HG02943 (cell line): ENCODE data around the gene IL11.

Source experiments
- ATAC-seq: cut with Tn5 transposase; IDR thresholded peaks from one replicate; pipeline ENCODE4 v1.9.1; 2021; ENCODE audit warnings: mild to moderate bottlenecking, low read depth, moderate library complexity; ENCODE audit not compliant: unreplicated experiment

Gene IL11

GRCh38 chr19:55353803-55354697 lies 16.2 kb downstream of the IL11 start:
- no peak for ATAC-seq

DNA sequence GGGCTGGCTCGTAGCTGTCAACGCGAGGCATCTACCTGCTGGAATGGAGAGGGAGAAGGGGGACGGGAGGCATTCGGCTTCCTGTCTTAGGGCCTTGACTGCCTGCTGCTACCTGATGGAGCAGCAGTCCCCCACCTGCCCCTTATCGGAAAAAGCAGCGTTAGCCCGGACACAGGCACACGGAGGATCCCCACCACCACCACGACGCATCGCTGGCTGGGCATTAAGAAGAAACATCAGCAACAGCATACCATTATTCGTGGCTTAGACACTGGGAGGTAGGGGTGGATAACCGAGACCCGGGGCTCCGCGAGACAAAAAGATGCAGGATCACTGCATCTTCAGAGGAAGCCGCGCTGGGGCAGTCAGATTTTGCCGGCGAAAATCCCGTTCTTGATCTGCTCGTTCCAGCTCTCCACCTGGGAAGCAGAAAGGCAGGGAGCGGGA lies 16.9 kb downstream of the IL11 start:
- no peak for ATAC-seq

DNA sequence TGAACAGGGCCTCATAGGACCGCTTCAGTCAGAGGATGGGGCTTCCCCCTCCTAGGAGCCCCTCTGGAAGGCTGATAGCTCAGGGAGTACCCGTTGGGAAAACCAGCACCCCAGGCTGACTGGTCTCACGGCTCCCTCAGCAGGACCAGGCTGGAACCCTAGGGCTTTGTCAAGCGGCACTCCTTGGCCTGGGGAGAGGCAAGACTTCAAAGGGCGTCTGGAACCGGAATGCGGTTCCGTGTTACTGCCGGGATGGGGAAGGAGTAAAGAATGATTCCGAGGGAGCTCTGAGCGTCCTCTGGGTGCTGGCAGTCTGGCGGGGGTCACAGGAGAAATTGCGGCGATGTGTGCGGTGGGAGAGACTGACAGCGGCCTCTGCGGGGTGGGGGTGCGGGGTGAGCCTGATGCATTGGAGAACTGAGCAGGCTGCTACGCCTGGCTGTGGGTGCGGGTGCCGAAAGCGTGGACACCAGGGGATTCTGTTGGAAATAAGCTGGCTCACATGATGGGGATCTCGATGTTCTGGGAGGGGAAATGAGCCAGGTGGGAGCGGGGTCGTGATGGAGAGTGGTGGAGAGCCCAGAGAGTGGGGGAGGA lies 17.6 kb downstream of the IL11 start:
- ATAC-seq, result no peak

DNA sequence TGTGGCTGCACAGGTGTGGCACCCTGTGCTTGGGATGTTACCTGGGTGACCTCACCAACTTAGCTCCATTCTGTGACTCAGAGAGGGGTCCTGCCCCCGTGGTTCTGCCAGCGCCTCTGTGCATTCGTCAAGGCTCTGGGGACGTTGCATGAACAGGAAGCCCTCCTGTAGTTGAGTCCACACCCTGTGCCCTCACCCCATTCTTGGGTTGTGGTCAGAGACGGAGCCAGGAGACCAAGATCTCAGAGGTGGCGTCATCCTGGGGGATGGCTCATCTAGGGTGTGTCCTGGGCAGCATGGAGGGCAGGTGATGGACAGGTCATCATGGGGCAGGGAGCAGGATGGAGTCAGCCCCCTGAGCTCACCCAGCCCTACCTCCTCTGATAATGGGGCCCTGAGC lies 18.2 kb downstream of the IL11 start:
- ATAC-seq, result no peak

DNA sequence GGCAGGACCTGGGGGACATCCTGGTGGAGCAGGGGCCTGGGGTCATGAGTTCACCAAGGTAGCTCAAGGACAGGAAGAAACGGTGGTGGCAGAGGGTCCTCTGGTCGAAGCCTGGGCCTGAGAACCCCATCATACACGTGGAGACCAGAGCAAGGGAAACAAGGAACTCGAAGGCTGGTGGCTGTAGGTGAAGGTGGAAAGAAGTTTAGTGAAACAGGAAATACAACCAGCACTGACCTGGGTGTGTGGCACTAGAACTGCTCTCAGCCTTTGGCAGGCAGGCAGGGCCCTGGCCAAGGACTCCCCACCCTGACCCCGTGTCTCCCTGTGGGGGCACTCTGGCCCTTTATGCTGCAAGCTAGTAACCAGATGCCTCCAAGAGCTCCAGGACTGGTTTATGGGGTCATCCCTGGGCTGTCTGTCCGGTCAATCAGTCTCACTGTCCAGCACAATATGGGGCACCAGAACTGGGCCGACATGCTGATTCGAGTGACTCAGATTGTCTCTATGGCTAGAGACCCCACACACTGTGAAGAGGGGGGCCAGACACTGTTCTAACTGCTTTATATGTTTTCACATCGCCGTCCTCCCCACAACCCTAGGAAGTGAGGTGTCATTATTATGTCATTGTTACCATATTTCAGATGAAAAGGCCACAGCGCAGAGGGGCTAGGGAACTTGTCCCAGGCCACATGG lies 19.5 kb downstream of the IL11 start:
- no peak for ATAC-seq

DNA sequence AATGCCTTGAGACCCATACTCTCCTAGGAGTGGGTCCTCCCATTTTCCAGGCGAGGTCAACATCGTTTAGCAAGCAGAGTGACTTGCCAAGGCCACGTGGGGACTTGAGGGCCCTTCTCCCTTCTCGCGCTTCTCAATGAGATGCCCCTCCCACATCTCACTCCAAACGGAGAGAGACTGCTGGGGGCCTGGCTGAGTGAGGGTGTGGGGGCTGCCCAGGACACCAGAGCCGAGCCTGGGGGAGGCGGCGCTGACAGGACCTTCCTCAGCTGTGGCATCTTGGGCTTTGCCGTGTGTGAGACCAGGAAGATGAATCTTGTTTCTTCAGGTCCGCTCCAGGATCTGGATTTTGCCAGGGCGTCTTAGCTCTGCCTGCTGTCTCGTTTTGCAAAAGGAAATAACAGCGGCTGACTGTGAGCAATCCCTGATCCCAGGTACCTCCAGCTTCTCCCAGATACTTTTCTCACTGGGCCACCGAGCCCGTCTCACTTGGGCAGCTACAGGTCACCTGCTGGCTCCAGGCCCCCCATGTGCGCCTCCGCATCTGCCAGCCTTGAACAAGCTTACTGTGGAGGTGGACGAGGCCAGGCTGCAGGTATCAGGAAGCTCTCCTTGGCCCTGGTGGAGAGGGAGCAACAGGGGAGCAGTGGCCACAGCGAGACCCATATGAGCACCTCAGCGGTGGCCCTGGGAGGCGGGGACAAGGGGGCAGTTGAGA lies 21.8 kb downstream of the IL11 start:
- no peak for ATAC-seq

GRCh38 chr19:55347442-55348009 lies 22.7 kb downstream of the IL11 start:
- ATAC-seq, result no peak

- ATAC-seq, result no peak
Measured at GRCh38 chr19:55346725-55347441, 23.4 kb downstream of the IL11 start.

- ATAC-seq, result no peak
Measured at GRCh38 chr19:55345818-55346724, 24.2 kb downstream of the IL11 start.

- ATAC-seq, result no peak
Measured at GRCh38 chr19:55345101-55345817, 25.0 kb downstream of the IL11 start.

GRCh38 chr19:55344444-55344843 lies 25.8 kb downstream of the IL11 start:
- no peak for ATAC-seq

- no peak for ATAC-seq
Measured at GRCh38 chr19:55341595-55342531, 28.4 kb downstream of the IL11 start.

DNA sequence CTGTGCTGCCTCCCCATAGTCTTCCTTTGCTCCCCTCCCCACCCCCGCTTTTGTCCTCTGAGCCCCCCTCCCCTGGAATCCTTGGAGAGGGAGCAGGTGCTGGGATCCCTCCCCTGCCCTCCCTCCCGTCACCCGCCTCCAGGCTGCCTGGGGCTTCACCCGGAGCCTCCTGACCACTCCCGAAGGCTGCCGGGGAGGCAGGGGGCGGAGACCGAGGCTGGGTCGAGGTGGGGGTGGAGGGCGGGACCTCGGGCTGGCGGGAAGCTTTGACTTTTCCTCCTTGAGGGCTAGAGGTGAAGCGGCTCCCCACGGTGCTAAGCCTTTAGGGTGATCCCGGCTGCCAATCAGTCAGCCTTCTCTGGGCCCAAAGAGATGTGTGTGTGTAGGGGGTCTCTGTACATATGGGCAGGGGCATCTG lies 29.1 kb downstream of the IL11 start:
- no peak for ATAC-seq

GRCh38 chr19:55340784-55341147 lies 29.5 kb downstream of the IL11 start:
- no peak for ATAC-seq

DNA sequence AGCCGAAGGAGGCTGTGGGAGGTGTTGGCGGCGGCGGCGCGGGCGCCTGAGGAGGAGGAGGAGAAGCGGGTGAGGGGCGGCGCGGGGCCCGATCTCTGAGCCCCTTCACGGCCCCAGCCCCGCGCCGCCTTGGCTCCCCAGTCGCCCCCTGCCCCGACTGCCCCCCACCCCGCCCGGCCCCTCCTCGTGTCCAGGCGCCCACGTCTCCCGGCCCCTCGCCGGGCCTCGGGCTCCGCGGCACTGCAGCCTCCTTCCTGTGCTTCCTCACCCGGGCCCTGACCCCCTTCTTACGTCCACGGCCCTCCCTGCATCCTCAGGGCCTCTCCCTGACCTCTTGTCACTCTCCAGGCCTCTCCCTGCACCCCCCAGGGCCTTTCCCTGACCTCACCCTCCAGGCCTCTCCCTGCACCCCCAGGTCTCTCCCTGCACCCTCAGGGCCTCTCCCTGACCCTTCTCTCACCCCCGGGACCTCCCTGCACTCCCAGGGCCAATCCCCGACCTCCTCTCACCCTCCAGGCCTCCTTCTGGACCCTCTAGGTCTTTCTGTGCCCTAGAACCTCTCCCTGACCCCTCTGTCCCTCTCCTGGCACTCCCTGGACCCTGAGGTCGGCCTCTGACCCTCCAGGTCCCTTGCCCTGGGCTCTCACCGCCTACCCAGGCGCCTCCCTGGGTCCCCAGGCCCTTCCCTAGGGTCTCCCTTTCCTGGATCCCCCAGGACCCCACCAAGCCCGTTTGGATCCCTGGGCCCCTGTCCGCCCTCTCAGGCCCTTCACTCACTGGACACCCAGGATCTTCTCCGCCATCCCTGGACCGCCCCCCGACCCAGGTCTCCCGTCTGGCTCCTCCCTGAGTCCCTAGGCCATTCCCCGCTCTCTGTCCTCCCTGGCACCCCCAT lies 30.1 kb downstream of the IL11 start:
- ATAC-seq, result no peak
